ENCODE data around the gene S100A7A. TPM values are rescaled to one million over a fixed set of nuclear protein-coding genes. Genes with fewer than 3 reads are reported as not detected.

The S100A7A gene
- total and polyA plus RNA-seq, 12 donors = not detected

GRCh38 chr1:153379591-153379990, 36.7 kb upstream of the S100A7A start:
- Histone ChIP-seq H3K9me3 (peaks cover 0 to 31% (median 17%) of the 10 kb centered on the region in 11 donors), H3K4me3 (no peak overlapping the region), H3K4me1 (peaks cover 0 to 43% (median 0%) of the 10 kb centered on the region in 9 donors), H3K36me3 (no peaks in the 10 kb centered on the region), H3K27ac (no peak overlapping the region), H3K27me3 (peaks cover 0 to 12% (median 0%) of the 10 kb centered on the region in 7 donors)
- 79 to 81% methylated on average over 10 of the region's 10 CpGs for WGBS, 2 donors
- DNase-seq (no peak), ATAC-seq (no peak)
- intact Hi-C loops (cut with DNase I) = no loop called here
- TF ChIP-seq CTCF (IDR thresholded peaks at IDR 0.05) = no peak

- peaks cover 0 to 14% (median 0%) of the 10 kb centered on the region in 7 donors for H3K27me3 ChIP-seq
- H3K4me1 ChIP-seq = peaks cover 0 to 43% (median 0%) of the 10 kb centered on the region in 9 donors
- no peaks in the 10 kb centered on the region for H3K36me3 ChIP-seq
- 88 to 93% methylated on average over 23 of the region's 23 CpGs for WGBS, 2 donors
- ATAC-seq = no peak
- TF ChIP-seq CTCF (IDR thresholded peaks at IDR 0.05) = no peak
- intact Hi-C loops (cut with DNase I) = no loop called here
- H3K9me3 ChIP-seq = peaks cover 0 to 31% (median 17%) of the 10 kb centered on the region in 11 donors
- no peak overlapping the region for H3K27ac ChIP-seq
- H3K4me3 ChIP-seq = no peak overlapping the region
- no peak for DNase-seq
Observed at GRCh38 chr1:153380711-153381110, 35.6 kb upstream of the S100A7A start.

GRCh38 chr1:153384958-153385580, 31.3 kb upstream of the S100A7A start:
- H3K4me3 ChIP-seq = no peak overlapping the region
- no peak for TF ChIP-seq CTCF (IDR thresholded peaks at IDR 0.05)
- H3K27me3 ChIP-seq = peaks cover 0 to 12% (median 0%) of the 10 kb centered on the region in 7 donors
- H3K27ac ChIP-seq = peak overlapping the region in 2 of 10 donors; percentile 10 to 87
- no peaks in the 10 kb centered on the region for H3K36me3 ChIP-seq
- DNase-seq (no peak), ATAC-seq (no peak)
- peaks cover 0 to 31% (median 17%) of the 10 kb centered on the region in 11 donors for H3K9me3 ChIP-seq
- WGBS, 2 donors = 74% methylated on average over 4 of the region's 4 CpGs
- intact Hi-C loops (cut with DNase I) = no loop called here
- peaks cover 0 to 45% (median 0%) of the 10 kb centered on the region in 9 donors for H3K4me1 ChIP-seq

GRCh38 chr1:153386500-153386901, 29.8 kb upstream of the S100A7A start:
- Histone ChIP-seq H3K9me3 (peaks cover 0 to 19% (median 13%) of the 10 kb centered on the region in 11 donors), H3K36me3 (no peaks in the 10 kb centered on the region), H3K4me1 (peaks cover 0 to 57% (median 4%) of the 10 kb centered on the region in 9 donors), H3K27ac (peak overlapping the region in 3 of 10 donors; percentile 24 to 87 (median 62)), H3K4me3 (no peak overlapping the region), H3K27me3 (peaks cover 0 to 12% (median 0%) of the 10 kb centered on the region in 7 donors)
- intact Hi-C loops (cut with DNase I) = no loop called here
- DNase-seq (peak; percentile 27 to 31), ATAC-seq (peak in 7 of 8 donors; percentile 52 to 78 (median 58))
- WGBS, 2 donors = 76 to 84% methylated on average over 5 of the region's 5 CpGs
- no peak for TF ChIP-seq CTCF (IDR thresholded peaks at IDR 0.05)

Data from heart right ventricle (tissue), 16 donors.